ENCODE data around the gene CDH2.

Gene CDH2

DNA sequence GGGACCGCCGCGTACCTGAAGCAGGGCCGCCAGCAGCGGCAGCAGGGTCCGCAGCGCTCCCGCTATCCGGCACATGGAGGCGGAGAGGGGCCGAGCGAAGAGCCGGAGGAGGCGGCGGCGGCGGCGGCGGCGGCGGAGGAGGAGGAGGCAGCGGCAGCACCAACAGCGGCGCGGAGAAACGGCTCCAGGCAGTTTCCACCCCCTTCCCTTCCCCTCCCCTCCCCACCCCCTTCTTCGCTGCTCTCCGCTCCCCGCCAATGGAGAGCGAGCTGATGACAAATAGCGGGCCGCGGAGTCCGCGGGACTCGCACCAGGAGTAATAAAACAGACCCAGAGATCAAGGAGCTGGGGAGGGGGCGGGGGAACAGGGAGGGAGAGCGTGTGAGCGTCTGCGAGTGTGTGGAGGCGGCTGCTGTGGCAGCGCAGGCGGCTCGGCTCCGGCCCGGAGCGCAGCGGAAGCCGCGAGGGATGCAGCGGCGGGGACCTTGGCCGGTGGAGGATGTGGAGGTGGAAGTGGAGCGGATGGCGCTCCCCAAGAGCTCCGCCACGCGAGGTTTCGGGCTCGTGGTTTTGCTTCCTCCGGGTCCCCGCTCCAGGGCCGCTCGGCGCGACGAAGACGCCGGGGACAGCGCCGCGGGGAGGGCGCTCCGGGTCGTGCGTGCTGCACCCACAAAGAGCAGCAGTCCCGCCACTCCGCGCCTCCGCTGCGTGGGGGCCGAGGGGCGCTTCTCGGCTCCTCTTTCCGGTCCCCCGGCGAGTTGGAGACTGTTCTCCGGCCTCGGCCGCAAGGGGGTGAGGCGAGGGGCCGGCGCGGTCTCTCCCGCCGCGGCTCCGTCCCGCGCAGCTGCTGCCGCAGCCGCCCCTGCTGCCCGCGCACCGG, at the start of gene CDH2:
CDH2 (minus strand) TSS at position 183 of the 880 bp plus-strand sequence; CDS start at position 75, 108 bp downstream.
- ATAC-seq (peak; percentile 50), DNase-seq (peak; percentile 16)

DNA sequence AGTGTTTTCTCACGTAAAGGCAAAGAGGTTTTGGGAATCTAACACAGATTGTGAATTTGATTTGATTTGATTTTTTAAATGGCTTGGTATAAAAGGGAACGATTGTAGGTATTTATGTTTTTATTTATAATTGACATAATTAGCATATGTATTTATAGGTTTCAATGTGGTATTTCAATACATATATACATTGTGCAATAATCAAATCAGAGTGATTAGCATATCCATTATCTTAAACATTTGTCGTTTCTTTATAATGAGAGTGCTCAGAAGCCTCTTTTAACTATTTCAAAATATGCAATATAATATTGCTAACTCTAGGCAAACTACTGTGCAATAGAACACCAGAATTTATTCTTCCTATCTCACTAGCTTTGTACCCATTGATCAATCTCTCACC, 35.1 kb upstream of the CDH2 start:
- DNase-seq (no peak), ATAC-seq (no peak)

DNA sequence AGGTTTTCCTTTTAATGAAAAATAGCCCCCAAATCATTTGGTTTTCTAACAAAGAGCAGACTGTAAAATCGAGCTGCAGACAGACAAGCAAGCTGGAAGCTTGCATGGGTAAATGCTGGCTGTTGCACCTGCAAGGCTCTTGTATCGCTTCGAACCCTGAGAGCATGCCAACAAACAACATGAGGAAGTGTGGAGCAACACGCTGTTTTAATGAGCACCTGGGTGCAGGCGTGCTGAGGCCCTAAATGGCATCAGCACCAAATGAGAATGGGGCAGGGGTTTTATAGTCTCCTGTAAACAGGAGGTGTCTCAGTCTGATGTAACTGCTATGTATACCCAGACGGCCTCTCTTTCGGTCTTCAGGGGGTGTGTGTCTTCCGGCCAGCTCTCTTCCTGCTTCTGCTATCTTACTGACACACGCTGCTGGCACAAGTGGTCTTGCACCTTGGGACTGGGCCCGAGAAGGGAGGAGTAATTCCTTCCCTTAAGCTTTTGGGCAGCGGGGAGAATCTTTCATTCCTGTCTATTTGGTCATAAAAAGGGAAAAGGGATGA, 31.9 kb upstream of the CDH2 start:
- ATAC-seq: no peak
- DNase-seq: no peak

DNA sequence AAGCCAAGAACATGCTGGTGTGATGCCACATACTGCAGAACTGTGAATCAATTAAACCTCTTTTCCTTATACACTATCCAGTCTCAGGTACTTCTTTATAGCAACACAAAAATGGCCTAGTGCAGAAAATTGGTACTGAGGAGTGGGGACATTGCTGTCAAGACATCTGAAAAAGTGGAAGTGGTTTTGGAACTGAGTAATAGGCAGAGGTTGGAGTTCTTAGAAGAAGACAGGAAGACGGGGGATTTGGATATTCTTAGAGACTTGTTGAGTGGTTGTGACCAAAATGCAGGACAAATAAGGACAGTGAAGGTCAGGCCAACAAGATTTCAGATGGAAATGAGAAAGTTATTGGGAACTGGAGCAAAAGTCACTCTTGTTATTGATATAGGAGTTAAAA, 31.3 kb upstream of the CDH2 start:
- ATAC-seq (no peak), DNase-seq (no peak)

DNA sequence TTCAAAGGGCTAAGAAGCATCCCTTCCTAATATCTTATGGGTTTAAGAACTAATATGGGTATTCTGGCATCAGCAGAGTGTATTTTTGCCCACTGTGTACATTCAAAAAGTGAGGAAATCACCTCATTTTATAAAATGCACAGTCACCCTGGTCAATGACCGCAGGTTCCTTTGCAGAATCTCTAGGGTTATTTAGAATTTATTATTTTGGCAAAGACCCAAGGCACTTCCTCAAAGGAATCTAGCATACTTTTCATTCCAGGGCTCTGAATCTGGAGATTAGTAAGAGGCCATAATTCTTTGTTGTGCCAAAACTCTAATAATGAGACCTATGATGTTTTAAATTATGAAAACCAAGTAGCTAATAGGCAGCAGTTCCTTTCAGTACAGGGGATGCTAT, 27.2 kb upstream of the CDH2 start:
- DNase-seq (no peak), ATAC-seq (no peak)

DNA sequence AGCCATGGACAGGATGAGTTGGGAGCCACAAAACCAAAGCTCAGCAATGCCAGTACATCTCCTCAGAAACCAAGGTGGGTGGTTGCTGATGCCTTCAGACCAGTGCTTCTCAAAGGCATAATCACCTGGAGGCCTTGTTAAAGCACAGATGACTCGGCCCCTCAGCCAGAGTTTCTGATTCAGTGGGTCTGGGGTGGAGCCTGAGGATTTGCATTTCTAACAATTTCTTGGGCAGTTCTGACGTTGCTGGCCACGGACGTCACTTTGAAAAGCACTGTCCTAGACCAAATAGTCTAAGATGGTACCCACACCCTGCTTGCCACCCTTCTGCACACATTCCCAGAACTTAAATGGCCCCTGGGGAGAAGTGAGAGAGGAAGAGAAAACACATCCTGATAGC, 24.1 kb upstream of the CDH2 start:
- no peak for DNase-seq
- ATAC-seq: no peak

DNA sequence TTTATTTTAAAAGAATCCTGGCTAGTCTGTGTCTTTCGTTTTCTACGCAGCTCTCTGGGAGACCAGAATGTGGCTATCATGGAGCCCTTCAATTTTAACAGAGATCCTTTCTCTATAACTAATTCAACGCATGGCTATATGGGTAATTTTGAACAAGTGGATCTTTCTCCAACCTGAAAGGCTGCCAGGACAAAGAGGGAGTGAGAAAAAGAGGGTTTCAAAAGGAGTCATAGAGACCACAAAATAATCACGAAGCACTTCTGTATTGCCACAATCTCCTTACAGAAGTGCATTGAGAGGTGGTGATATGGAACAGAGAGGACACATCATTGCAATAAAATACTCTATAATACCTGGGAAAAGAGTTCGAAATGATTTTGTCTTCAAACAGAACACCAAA, 21.7 kb upstream of the CDH2 start:
- ATAC-seq (no peak), DNase-seq (no peak)

DNA sequence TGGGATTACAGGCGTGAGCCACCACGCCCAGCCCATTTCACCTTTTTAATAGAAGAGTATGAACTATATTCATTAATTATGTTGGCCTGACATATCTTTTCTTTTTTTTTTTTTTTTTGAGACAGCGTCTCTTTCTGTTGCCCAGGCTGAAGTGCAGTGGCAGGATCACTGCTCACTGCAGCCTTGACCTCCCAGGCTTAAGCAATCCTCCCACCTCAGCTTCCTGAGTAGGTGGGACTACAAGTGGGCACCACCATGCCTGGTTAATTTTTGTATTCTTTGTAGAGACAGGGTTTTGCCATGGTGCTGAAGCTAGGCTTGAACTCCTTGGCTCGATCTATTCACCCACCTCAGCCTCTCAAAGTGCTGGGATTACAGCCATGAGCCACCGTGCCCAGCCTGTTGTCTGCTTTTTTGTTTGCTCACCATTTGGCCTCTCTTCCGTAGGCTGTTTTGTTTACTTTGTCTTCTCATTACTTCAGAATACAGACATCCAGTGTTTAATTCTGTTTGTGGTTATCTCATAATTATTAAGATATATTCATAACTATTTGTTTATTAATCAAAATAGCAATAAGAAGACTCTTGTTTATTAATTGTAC, 16.3 kb upstream of the CDH2 start:
- ATAC-seq: no peak
- DNase-seq: no peak

DNA sequence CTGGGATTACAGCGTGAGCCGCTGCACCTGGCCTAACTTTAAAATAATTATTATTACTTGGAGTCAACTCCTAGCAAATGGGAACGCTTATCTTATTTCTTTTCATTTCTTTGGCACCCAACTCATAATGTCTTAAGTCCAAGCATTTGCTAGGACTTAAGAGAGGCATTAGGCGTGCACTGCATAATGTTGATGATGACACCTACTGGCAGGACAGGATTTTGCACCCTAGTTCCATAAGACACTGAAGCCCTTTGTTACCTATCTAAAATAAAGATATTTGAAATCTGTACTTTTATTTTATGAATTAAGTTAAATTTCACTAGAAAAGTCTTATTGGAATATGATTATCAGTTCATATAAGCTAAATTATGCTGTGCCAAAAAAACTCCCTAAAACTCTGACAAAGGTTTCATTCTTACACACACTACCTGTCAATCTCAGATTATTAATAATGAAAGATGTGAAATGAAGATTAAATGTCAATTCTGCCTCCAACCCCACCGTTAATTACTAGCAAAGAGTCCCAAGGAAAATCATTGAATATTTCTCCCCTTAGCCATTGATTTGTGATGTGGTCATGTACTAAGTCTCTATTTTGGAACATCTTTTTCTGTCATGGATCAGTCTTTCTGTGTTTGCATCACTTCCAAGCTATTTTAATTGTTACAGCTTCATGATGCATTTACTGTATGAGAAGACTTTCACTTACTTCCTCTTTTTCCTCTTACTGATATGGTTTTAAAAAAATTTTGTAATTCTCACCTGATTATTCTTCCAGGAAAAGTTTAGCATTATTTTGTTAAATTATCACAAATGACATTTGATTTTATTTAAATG, 12.7 kb upstream of the CDH2 start:
- peak; percentile 17 for DNase-seq
- ATAC-seq: no peak

DNA sequence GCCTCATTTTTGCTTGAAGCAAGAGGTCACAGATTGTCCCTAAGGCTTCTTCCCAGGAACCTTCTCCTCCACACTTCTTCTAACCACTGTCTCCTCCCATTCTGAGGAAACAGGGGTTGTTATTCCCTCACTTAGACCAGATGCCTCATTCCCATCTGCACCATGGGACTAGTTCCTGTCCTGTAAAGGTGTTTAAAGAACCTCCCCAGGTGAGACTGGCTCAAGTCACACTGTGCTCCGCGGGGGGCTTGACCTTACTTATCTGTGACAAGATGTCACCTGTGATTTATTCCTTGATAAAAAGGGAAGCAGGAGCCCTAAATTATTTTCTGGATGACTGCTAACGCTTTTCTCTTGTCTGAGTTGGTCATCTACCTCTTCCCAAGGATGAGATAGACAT, 8.2 kb upstream of the CDH2 start:
- no peak for ATAC-seq
- no peak for DNase-seq

DNA sequence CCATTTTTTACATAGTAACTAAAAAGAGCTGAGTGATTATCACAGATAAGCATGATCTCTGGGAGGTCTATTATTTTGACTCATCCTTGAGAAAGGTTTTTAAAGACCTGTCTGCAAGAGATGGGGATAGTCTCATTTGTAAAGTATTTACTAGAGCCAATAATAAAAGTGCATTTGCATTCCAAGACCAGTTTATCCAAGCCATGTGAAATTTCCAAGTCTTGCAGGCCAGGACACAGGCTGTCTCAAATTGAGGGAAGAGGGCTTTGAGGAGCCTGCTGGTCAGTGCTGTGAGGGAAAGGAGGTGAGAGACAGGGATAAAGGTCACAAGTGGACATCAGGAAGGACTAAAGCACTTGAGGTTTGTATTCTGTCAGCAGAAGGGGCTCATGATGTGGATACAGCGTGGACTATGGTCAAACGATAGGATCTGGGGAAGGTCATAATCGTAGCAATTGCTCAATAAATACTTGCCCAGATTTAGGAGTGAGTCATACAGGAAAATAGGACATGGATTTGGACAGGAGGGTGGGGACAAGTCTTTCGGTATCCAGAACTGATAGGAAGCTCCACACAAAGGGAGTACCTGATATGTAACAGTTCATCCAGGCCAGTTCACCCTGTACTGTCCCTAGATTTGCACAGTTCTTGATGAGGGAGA, 6.6 kb upstream of the CDH2 start:
- no peak for DNase-seq
- ATAC-seq: no peak

DNA sequence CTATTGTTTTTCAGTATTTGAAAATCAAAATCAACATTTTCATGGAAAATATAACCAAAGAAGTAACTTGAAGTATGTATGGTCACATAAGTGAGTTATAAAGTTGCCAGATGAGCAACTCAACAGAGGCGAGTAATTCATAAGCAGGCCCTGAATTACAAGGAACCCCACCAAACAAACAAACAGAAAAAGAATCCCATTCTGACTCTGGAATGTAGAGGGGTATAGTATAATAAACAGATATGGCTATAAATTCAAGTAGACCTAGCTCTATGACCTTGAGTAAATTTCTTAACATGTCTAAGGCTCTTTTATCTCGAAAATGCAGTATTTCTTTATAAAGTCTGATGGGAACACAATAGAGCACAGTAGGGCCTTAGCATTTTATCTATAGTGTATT, 4.7 kb upstream of the CDH2 start:
- no peak for ATAC-seq
- no peak for DNase-seq

DNA sequence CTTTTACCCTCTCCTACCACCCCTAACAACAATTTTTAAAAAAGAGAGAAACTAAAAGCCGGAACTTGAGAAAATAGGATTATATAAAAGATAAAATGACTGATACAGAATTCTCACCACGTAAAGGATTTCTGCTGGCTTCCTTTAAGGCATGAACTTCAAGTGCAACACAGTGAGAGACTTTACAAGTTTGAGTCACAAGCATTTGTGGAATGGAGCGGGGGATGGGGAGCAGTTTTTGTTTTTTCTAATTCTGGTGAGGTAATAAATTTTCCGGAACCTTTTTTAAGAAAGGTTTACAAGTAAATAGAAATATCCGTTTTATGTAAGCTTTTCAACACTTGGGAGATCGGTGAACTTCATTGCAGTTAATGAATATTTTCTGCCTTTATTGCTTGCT, 1.8 kb upstream of the CDH2 start:
- no peak for DNase-seq
- no peak for ATAC-seq

DNA sequence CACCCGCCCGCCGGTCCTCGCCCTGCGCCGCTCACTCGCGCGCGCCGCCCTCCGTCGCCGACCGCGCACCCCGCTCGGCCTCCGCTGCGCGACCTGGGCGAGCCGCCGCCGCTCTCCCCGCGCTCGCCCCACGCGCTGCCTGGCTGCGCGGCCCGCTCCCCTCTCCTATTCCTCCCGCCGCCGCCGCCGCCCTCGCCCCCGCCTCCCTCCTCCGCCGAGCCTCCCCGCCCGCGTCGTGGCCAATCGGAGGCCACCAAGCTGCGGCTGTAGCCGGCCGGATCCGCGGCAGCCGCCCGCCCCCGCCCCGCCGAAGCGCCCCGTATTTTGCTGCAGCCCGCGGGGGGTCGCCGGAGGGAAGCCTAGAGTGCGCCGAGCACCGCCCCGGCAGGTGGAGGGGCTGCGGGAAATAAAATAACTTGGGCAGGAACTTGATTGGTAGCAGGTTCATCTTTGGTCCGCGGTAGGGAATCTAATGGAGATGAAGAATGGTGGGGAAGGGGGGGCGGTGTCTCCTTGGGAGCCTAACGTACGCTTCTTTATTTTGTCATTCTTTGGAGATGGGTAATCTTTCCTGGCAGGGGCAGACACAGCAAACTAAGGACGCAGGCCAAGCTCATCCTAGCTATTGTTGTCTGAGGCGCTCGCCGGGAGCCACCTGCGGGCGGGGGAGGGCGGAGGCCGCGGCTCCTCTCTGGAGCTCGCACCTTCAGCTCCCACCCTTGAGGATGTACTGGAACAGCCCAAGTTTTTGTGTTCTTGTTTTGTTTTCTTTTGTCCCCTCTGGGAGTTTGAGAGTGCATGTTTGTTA, 1.1 kb upstream of the CDH2 start:
- peak; percentile 31 for ATAC-seq

DNA sequence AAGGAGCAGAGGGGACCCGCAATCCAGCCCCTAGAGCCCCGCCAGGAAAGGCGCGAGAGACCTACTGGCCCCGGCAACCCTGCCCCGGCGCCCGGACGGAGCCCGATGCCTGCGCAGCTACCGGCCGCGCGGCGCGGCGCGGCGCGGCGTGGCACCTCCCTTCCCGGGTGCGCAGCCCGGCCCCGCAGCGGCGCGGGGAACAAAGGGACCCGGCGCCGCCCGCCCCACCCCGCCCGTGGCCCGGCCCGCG, 307 bp downstream of the CDH2 start:
- ATAC-seq (no peak), DNase-seq (peak; percentile 4)

More for the DNA sequence above, 1.1 kb upstream of the CDH2 start:
- DNase-seq: peak; percentile 3

DNA sequence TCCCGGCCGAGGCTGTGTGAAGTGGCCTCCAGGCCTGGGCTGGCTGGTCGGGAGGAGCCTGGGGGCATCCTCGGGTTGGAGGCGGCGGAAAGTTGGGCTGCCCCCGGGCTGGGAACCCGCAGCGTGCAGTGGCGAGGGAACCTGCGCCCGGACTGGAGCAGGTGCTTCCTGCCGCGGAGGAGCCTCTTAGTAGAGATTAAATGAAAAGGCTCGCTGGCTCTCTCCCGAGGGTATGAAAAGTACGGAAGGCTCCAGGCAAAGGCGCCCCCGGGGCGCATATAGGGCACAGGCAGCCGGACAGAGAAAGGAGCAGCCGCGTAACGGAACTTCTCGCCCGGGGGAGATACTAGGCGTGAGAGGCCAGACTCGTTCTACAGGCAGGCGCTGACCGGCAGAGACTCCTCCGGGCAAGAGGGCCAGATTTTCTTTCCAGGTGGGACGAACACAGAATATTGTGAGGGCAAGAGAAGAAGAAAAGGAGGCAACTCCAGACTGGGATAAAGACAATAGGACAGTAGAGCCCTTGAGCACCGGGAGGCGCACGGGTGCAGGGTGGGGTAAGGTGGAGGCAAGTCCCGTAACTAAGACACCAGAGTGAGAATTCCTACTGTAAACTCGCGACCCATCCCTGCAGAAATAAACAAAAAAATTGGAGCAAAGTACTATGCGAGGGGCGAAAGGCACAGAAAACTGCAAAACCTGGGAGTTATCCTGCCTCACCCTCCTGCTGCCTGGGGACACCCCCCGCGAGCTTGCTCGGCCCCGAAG, 816 bp downstream of the CDH2 start:
- ATAC-seq: no peak
- DNase-seq: peak; percentile 4

DNA sequence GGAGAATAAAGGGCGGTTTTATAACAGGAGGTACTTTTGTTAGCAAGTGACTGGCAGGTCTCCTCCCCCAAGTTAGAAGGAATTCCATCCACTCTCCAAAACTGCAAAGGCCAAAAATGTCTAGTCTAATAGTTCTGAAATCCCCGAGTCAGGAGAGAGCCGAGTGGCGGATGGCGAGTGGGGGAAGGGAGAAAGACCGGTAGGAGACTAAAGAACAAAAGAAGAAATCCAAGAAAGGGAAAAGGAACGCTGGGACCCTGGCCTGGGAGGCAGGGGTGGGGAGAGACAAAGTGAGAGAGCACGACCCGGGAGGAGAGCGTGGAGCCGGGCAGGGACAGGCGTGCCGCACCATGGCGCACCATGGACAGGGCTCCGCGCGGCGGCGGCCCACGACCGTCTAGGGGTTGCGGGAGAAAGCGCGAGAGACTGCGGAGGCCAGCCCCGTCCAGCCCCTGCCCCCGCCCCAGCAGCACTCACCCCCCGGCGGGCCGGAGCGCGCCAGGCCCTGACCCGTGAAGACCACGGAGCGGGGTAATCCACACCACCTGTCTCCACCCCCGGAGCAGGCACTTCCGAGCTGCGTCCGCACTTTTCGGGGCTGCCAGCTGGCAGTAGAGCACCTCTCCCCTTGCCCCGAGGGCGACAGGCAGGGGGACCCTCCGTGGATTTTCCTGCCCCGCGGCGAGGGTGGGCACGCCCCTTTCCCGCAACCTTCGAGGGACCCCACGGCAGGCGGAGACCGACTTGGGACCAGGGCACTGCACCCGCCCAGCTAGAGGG, 1.6 kb downstream of the CDH2 start:
- DNase-seq (no peak), ATAC-seq (no peak)

DNA sequence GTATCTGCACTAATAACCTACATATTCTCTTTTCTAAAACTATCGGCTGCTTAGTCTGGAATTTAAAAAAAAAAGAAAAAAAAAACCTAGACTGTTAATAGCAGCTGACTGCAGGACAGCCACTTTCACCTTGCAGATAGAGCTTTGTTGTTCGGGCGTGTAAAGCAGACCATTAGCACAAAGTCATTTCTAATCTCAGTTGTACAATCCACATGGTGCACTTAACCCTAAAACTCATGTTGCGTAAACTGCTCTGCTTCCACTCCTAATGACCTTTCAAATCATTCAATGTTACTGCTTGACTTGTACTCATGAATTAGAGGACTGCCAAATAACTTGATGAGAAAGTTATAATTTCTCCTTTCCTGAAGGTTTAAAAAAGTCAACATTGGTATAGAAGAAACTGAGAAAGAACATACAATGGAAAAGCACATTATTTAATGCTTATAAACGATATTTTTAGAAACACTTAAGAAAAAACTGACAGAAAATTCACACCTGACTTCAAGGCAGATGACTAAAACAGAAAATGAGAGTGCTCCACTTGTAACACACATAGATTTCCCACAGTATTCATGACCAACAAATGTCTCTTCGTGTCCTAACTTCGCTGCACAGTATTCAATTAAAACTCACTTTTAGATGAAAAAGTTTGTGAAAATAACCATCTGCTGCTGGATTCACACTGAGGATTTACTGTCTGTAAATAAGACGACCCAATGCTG, 2.6 kb downstream of the CDH2 start:
- no peak for ATAC-seq
- DNase-seq: no peak

DNA sequence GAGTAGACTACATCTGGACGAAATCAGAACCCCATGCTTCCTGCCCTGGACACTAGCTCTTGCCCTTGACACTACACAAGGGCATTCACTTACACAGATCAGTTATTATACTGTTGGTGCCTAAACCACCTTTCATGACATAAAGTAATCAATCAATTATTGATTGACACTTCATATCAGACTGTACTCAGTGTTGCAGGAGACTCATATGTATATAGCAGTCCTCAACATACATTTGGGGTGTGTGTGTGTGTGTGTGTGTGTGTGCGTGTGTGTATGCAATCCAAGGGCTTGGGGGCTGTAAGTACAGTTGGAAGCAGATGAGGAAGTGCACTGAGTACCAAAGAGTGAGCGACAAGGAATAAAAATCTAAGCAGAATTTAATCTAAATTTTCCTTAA, 5.1 kb downstream of the CDH2 start:
- ATAC-seq (no peak), DNase-seq (no peak)

All from stimulated activated naive CD8-positive, alpha-beta T cell treated with anti-CD3 and anti-CD28 coated beads, Interleukin-15, Interleukin-2, amounts not matched to agents 100 U/mL and 50 U/mL, for 24 hours (primary cell).